PC-3 (cell line): ENCODE measurements around the gene GLRX.

Source experiments
- CTCF ChIP-seq: fragments of 300-600 bp; sonication (generic); conservative IDR thresholded peaks from 2 replicates; pipeline ENCODE4 v1.5.1; 2017; ENCODE audit warnings: antibody characterized with exemption, low read depth, mild to moderate bottlenecking, low read length
- EZH2 ChIP-seq: fragments of 300-600 bp; sonication (generic); IDR thresholded peaks from one replicate; pipeline ENCODE4 v1.6.1; 2017; ENCODE audit warnings: antibody characterized with exemption, mild to moderate bottlenecking, low read length; ENCODE audit not compliant: unreplicated experiment
- EZH2phosphoT487 ChIP-seq: fragments of 300-600 bp; sonication (generic); IDR thresholded peaks from 2 replicates; pipeline ENCODE4 v1.6.1; 2018; ENCODE audit warnings: mild to moderate bottlenecking, antibody characterized with exemption, low read length, borderline replicate concordance

- TF ChIP-seq EZH2phosphoT487, result no peak
- TF ChIP-seq EZH2, result no peak
- no peak for TF ChIP-seq CTCF
Observed at GRCh38 chr5:95862671-95863382, 40.3 kb upstream of the GLRX start.
